ENCODE measurements around the gene ASAP3. TPM values are rescaled to one million over a fixed set of nuclear protein-coding genes. Genes with fewer than 3 reads are reported as not detected.

The ASAP3 gene
- total RNA-seq, 1 experiment from 2014 or later, result 17.9 TPM

GRCh38 chr1:23397908-23398307 is 86.1 kb downstream of the ASAP3 start:
- no peaks in the 10 kb centered on the region for H3K36me3 ChIP-seq (ENCODE audit: control insufficient read depth, insufficient read depth, low read length)
- H3K9me3 ChIP-seq (ENCODE audit: control insufficient read depth, insufficient read depth, low read depth, low read length), result no peaks in the 10 kb centered on the region; the same call in 1 of the 2 replicates
- BruUV-seq (replicated peaks), result no TSS peak
- peaks cover 12% of the 10 kb centered on the region for H3K4me1 ChIP-seq (ENCODE audit: control insufficient read depth, insufficient read depth, low read length)
- TF ChIP-seq SIN3A (IDR thresholded peaks at IDR 0.05; ENCODE audit: borderline replicate concordance, insufficient read depth, low read depth, low read length) (no peak), REST (IDR thresholded peaks at IDR 0.05; ENCODE audit: insufficient read depth in 1 of 2, low read depth in 2 of 2, low read length in 1 of 2) (no peak)
- TF ChIP-seq, protein P1, sequence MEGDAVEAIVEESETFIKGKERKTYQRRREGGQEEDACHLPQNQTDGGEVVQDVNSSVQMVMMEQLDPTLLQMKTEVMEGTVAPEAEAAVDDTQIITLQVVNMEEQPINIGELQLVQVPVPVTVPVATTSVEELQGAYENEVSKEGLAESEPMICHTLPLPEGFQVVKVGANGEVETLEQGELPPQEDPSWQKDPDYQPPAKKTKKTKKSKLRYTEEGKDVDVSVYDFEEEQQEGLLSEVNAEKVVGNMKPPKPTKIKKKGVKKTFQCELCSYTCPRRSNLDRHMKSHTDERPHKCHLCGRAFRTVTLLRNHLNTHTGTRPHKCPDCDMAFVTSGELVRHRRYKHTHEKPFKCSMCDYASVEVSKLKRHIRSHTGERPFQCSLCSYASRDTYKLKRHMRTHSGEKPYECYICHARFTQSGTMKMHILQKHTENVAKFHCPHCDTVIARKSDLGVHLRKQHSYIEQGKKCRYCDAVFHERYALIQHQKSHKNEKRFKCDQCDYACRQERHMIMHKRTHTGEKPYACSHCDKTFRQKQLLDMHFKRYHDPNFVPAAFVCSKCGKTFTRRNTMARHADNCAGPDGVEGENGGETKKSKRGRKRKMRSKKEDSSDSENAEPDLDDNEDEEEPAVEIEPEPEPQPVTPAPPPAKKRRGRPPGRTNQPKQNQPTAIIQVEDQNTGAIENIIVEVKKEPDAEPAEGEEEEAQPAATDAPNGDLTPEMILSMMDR (IDR thresholded peaks at IDR 0.05), result no peak
- in situ Hi-C loops (cut with HindIII; ENCODE audit: low pct_unique_long_range_greater_than_20kb, low sequenced_read_pairs), result no loop called here
- CTCF ChIA-PET, result no interaction called here
- intact Hi-C loops (cut with micrococcal nuclease; ENCODE audit: unreplicated experiment), result no loop called here
- ATAC-seq (no peak), DNase-seq (ENCODE audit: low read depth, low spot score) (no peak)
- H3K27ac ChIP-seq (ENCODE audit: low read length), result no peak overlapping the region
- POLR2A ChIA-PET, result no interaction called here
- H3K4me3 ChIP-seq (ENCODE audit: low read depth in 2 of 2, low read length in 2 of 2), result no peak overlapping the region
- H3K27me3 ChIP-seq (ENCODE audit: control insufficient read depth, insufficient read depth, low read length), result no peaks in the 10 kb centered on the region

DNA sequence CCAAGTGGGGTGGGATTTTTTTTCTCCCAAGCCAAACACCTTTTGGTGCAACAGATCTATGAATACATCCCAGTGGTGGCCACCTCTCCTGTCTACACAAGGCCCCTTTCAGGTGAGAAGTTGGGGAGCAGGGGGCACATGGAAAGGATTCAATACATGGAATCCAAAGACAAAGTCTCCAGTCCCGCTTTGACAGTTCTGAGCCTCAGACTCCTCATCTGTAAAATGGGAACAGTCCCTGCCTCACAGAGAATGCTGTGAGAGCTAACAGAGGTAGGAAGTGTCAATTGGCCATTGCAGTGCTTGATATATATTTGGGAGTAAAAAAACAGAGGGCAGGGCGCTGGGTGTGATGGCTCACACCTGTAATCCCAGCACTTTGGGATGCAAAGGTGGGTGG is 87.6 kb downstream of the ASAP3 start:
- in situ Hi-C loops (cut with HindIII; ENCODE audit: low pct_unique_long_range_greater_than_20kb, low sequenced_read_pairs), result no loop called here
- peaks cover 6% of the 10 kb centered on the region for H3K4me1 ChIP-seq (ENCODE audit: control insufficient read depth, insufficient read depth, low read length)

More for the DNA sequence above, 87.6 kb downstream of the ASAP3 start:
- POLR2A ChIA-PET, result no interaction called here
- Histone ChIP-seq H3K36me3 (ENCODE audit: control insufficient read depth, insufficient read depth, low read length) (no peaks in the 10 kb centered on the region), H3K27ac (ENCODE audit: low read length) (no peak overlapping the region), H3K9me3 (ENCODE audit: control insufficient read depth, insufficient read depth, low read depth, low read length) (no peaks in the 10 kb centered on the region; the same call in 1 of the 2 replicates), H3K27me3 (ENCODE audit: control insufficient read depth, insufficient read depth, low read length) (no peaks in the 10 kb centered on the region), H3K4me3 (ENCODE audit: low read depth in 2 of 2, low read length in 2 of 2) (no peak overlapping the region)
- no TSS peak for BruUV-seq (replicated peaks)
- CTCF ChIA-PET, result no interaction called here
- TF ChIP-seq SIN3A (IDR thresholded peaks at IDR 0.05; ENCODE audit: borderline replicate concordance, insufficient read depth, low read depth, low read length) (no peak), REST (IDR thresholded peaks at IDR 0.05; ENCODE audit: insufficient read depth in 1 of 2, low read depth in 2 of 2, low read length in 1 of 2) (no peak), POLR2AphosphoS5 (IDR thresholded peaks at IDR 0.05; ENCODE audit: low read depth, low read length) (no peak), TCF7L2 (IDR thresholded peaks at IDR 0.05; ENCODE audit: low read depth, low read length) (no peak)
- TF ChIP-seq, protein P1 (IDR thresholded peaks at IDR 0.05), result no peak
- ATAC-seq (no peak), DNase-seq (ENCODE audit: low read depth, low spot score) (no peak)
- intact Hi-C loops (cut with micrococcal nuclease; ENCODE audit: unreplicated experiment), result no loop called here

Measured in Panc1 (cell line).